NB4 (cell line): ENCODE data around the gene ABCB9.

Experiments used
- CTCF ChIP-seq: IDR thresholded peaks from one replicate; pipeline ENCODE4 v1.5.1; 2012; ENCODE audit warnings: low read depth, low read length
- MAX ChIP-seq: IDR thresholded peaks from 2 replicates; pipeline ENCODE4 v1.6.1; 2011; ENCODE audit warnings: low read depth, low read length
- MYC ChIP-seq: IDR thresholded peaks from 2 replicates; pipeline ENCODE4 v1.6.1; 2011; ENCODE audit warnings: low read depth, low read length
- POLR2A ChIP-seq: IDR thresholded peaks from 2 replicates; pipeline ENCODE4 v1.6.1; 2011; ENCODE audit warnings: mild to moderate bottlenecking; ENCODE audit not compliant: insufficient read length; ENCODE audit errors: extremely low read depth

GRCh38 chr12:123001464-123001863 is 35.2 kb upstream of the ABCB9 start:
- no peak for TF ChIP-seq CTCF
- TF ChIP-seq MAX: no peak
- TF ChIP-seq POLR2A: no peak
- no peak for TF ChIP-seq MYC
